ENCODE measurements around the gene TMEM52.

The TMEM52 gene

GRCh38 chr1:1926346-1926811 is 7.3 kb upstream of the TMEM52 start:
- DNase-seq: no peak

GRCh38 chr1:1925437-1926345 is 6.6 kb upstream of the TMEM52 start:
- DNase-seq: no peak

GRCh38 chr1:1924849-1925248 is 5.8 kb upstream of the TMEM52 start:
- DNase-seq: no peak

- no peak for DNase-seq
These were observed 5.3 kb upstream of the TMEM52 start for GRCh38 chr1:1924386-1924785.

DNA sequence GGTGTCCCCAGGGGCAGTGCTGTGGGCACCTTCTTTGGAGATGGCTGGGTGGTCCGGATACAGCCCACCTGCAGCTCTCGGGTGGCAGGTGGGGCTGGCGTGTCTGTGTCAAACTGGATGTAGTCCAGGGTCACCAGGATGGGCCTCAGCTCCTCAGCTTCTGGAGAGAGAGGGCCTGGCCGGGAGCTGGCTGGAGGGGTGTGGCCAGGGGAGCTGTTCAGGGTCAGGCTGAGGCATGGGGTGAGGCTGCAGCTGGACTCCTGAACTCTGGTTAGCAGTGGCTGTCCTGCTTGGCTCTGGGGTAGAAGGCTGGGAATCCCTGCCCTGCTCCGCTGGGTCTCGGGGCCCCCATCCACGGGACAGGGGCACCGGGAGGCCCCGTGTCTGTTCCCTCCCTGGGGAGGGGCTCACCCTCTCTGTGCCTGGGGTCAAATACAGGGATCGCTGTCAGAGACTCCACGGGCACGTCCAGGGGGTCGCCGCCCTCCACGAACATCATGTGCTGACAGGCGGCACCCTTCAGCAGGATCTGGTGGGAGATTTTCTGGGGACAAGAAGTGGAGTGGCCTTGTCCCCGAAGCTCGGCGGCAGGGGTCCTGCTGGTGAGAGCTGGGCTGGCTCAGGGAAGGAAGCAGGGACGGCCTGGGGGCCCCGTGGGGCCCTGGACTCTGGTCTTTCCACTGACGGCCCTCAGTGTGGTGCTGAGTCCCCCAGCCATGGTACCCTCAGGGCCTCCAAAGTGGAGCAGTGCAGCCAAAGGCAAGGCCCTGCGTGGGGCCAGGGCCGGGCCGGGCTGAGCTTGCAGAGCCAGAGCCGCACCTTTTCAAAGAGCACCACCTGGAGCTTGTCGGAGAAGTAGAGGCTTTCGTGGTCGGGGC is 4.1 kb upstream of the TMEM52 start:
- no peak for DNase-seq

- no peak for DNase-seq
These were observed 3.5 kb upstream of the TMEM52 start for GRCh38 chr1:1922702-1922955.

DNA sequence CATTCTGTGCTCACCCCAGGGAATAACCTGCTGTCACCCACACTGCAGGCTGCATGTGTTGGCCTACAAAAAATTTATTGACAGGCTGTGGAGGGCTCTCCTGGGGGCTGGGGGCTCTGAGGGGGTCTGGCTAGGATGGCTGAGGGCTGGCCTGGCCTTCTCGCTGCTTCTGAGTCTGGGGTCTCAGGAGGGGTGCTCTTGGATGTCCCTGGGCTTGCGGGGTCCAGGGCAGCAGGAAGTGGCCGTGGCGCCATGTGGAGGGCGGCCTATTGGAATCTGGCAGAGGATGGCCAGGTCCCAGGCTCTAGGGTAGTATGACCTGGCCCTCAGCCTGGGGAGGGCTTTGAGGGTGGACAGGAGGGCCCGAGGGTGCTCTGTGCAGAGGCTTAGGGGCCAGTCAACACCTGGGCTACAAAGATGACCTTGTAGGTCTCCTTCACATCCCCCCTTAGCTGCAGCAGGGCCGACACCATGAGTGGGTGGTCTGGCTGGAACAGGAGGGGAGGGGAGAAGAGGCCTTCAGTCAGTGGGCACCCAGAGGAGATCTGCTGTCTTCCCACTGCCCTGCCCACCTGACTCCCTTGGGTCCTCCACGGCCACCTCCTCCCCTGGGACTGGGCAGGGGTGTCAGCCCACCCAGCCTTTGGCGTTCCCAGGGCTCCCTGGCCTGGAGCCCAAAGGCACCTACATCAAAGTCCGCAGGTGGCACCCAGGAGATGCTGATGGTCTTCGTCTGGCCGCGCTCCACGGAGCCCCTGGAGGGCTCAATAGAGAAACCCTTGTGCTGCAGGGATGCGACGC is 3.0 kb upstream of the TMEM52 start:
- DNase-seq: no peak

- DNase-seq: no peak
These were observed 2.4 kb upstream of the TMEM52 start for GRCh38 chr1:1921459-1921862.

- no peak for DNase-seq
These were observed 1.8 kb upstream of the TMEM52 start for GRCh38 chr1:1920608-1921458.

DNA sequence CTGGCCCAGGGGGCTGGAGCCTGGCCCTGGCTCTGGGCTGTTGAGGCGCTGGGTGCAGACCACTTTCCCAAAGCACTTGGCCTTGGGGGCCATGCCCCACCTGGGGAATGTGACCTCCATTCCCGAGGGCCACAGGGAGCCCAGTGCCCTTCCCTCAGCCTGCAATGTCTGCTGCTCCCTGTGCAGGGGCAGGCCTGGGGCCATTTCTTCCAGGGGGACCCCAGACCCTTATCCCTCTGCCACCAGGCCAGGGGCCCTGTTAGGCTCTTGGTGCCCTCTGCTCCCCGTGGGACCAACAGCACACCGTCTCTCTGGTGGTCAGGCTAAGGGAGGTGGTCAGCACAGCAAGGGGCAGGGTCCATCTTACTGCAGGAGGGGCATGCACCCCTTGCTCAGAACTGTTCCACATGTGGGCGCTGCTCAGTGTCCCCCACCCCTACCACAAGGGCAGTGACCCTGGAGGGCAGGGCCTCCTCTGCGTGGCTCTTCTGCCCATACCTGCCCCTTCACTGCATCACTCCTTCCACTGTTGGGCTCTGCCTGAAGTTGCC is 1.1 kb upstream of the TMEM52 start:
- no peak for DNase-seq

GRCh38 chr1:1919304-1920056 is 401 bp upstream of the TMEM52 start:
- peak; percentile 100 for DNase-seq

GRCh38 chr1:1917995-1918900 is 831 bp downstream of the TMEM52 start:
- no peak for DNase-seq

DNA sequence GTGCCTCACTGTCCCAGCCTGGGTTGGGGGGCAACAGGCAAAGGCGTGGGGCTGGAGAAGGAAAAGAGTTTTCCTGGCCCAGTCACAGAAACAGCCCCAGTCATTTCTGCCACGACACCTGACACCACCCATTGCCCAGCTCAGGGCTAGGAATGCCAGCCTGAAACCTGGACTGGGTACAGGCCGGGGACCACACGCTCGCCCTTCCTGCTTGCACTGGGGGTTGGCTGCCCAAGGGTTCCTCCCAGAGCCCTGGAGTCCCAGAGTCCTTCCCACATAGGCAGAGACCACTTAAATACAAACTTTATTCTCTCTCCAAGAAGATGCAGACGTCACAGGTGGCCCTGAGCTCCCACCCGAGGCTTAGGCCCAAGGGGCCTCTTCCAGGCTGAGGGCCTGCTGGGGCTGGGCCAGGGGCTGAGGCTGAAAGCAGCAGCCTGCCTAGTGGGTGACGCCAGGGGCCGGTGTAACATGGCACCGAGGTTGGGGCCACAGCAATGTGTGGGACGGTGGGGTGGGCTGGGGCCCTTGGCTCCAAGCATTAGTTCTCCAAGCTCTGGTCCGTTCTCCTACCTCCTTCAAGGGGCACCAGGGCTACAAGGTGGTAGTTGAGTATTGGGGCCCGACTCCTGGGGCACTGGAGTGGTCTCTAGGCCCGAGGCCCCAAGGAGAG is 1.6 kb downstream of the TMEM52 start:
- DNase-seq: no peak

- no peak for DNase-seq
These were observed 2.2 kb downstream of the TMEM52 start for GRCh38 chr1:1916851-1917251.

GRCh38 chr1:1915911-1916840 is 2.9 kb downstream of the TMEM52 start:
- no peak for DNase-seq

DNA sequence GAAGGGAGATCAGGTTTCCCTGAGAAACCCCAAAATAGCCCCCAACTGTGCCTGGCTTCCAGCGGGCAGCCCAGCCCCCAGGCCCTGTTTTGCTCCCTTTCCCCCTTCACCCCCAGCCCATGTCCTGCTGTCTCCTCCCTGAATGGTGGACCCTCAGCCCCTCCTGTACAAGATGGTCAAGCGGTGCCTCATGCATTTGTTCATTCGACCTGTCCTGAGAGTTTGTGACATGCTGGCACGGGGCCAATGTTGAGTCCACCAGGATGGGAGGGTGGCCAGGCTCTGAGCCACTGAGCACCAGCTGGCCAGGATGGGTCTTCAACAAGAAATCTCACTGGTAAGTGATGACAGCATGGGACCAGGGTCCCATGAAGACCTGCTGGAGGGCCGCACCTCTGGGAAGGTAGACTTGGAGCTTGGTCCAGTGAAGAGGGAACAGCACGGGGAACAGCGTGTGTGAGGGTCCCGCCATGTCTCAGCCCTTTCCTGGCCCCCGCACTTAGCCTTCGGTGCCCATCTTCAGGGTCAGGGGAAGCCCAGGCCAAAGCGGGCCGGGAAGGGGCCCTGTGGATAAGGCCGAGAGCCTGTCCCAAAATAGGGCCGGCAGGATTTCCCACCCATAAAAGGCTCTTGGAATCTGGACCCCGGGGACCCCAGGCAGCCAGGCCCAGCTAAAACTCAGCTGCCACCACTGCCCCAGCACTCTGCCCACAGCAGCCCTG is 3.9 kb downstream of the TMEM52 start, which contains the start of gene CALML6:
CALML6 (plus strand) TSS at position 290 of the 722 bp plus-strand sequence; CDS start at position 311, 21 bp downstream.
- DNase-seq: no peak

Data from NCI-H82 (cell line).